Astrocyte (in vitro differentiated cells and primary cell): ENCODE measurements around the gene MSRB2.

Source experiments
- EZH2 ChIP-seq: IDR thresholded peaks from 2 replicates; pipeline ENCODE4 v1.6.1; 2012; ENCODE audit warnings: mild to moderate bottlenecking, low read length, inconsistent platforms; ENCODE audit not compliant: insufficient read depth
- TF ChIP-seq, protein P1 (sequence below): IDR thresholded peaks from 2 replicates; pipeline ENCODE4 v1.5.1; 2011; ENCODE audit warnings: low read depth, mild to moderate bottlenecking, inconsistent platforms, low read length, moderate library complexity; ENCODE audit not compliant: insufficient read depth

DNA sequence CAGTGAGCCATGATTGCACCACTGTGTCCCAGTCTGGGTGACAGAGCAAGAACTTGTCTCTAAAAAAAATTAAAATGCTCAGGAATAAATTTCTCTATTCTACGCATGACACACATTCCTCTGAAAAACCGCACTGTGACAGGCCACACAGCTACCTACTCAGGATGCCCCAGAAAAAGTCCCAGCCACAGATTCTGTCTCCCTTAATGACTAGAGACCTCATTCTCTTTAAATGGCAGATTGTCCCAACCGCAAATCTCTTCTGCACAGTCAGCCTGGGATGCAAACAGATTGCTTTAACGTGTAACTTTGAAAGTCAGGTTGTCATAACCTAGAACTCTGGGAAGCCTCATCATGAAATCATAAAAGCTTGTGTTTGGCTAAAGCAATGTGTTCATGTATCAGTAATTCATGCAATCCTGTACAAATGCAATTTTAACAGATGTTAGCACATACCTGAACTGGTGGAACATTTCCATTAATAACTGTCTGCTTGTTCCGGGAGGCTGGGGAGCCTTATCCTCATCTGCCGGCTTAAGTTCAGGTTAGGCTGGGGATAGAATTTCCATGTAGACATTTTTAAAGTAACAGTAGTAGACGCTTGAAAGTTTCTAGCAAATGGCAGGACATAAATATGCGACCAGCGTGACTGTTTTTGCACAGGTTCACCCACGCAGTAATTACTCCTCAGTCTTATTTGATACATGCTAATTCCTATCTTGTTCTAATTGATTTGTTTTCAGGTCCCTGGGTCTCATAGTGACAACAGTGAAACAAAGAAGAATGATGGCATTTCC is 26.2 kb upstream of the MSRB2 start:
- TF ChIP-seq, protein P1, sequence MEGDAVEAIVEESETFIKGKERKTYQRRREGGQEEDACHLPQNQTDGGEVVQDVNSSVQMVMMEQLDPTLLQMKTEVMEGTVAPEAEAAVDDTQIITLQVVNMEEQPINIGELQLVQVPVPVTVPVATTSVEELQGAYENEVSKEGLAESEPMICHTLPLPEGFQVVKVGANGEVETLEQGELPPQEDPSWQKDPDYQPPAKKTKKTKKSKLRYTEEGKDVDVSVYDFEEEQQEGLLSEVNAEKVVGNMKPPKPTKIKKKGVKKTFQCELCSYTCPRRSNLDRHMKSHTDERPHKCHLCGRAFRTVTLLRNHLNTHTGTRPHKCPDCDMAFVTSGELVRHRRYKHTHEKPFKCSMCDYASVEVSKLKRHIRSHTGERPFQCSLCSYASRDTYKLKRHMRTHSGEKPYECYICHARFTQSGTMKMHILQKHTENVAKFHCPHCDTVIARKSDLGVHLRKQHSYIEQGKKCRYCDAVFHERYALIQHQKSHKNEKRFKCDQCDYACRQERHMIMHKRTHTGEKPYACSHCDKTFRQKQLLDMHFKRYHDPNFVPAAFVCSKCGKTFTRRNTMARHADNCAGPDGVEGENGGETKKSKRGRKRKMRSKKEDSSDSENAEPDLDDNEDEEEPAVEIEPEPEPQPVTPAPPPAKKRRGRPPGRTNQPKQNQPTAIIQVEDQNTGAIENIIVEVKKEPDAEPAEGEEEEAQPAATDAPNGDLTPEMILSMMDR = no peak
- no peak for TF ChIP-seq EZH2
